Measurements from ENCODE around the gene CPA4.

DNA sequence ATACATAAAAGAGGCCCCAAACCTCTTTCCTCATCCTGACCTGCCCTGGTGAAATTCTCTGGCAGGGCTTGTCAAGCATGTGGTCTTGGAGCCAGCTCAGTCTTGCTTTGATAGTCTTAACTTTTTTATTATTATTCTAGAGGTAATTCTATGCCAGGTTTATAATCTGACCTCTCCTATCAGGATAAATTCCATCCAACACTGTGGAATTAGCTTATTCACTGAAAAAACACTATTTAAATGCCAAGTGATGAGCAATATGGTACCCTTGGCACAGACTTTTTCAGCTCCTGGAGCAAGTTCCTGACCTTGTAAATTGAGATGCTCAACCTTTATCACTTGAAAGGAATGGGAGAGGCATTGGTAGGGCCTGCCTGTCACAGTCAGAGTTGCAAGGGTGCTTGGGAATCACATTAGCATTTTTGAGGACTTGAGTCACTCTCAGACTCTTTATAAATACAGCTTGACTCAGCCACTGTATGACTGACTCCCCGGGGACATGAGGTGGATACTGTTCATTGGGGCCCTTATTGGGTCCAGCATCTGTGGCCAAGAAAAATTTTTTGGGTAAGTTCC lies at the start of gene CPA4:
- TF ChIP-seq, protein P1, sequence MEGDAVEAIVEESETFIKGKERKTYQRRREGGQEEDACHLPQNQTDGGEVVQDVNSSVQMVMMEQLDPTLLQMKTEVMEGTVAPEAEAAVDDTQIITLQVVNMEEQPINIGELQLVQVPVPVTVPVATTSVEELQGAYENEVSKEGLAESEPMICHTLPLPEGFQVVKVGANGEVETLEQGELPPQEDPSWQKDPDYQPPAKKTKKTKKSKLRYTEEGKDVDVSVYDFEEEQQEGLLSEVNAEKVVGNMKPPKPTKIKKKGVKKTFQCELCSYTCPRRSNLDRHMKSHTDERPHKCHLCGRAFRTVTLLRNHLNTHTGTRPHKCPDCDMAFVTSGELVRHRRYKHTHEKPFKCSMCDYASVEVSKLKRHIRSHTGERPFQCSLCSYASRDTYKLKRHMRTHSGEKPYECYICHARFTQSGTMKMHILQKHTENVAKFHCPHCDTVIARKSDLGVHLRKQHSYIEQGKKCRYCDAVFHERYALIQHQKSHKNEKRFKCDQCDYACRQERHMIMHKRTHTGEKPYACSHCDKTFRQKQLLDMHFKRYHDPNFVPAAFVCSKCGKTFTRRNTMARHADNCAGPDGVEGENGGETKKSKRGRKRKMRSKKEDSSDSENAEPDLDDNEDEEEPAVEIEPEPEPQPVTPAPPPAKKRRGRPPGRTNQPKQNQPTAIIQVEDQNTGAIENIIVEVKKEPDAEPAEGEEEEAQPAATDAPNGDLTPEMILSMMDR (IDR thresholded peaks at IDR 0.05), result no peak
- TF ChIP-seq POLR2A (IDR thresholded peaks at IDR 0.05), result no peak
